Activated CD8-positive, alpha-beta memory T cell treated with anti-CD3 and anti-CD28 coated beads, Interleukin-2, amount 10 ng/mL, durations not matched to agents 7 days and 5 days (primary cell): ENCODE data around the gene SPATA4. TPM values are rescaled to one million over a fixed set of nuclear protein-coding genes. Genes with fewer than 3 reads are reported as not detected.

Experiments used
- total RNA-seq, 2 experiments: library from RNA; stranded (reverse); gene quantifications; one replicate each; pipeline ENCODE4 v1.2.3, GENCODE V29; 2021

Gene SPATA4
- total RNA-seq, 2 experiments from 2014 or later, result not detected

Other genes with a start within 250 kb of the SPATA4 start
- gene WDR17, start 129.7 kb downstream of the SPATA4 start, total RNA-seq, result under 1 TPM; 0.26 to 0.44 TPM
- not detected for gene ASB5, start 73.6 kb upstream of the SPATA4 start, total RNA-seq
- 100 to 1,000 TPM; 154 to 169 TPM for gene SPCS3, start 124.4 kb upstream of the SPATA4 start, total RNA-seq